Keratinocyte (primary cell): ENCODE results near the gene CARMIL1. TPM values are rescaled to one million over a fixed set of nuclear protein-coding genes. Genes with fewer than 3 reads are reported as not detected.

Experiments used
- DNase-seq: peaks from one replicate; pipeline ENCODE4 v3.0.0-alpha.2; 2011; ENCODE audit warnings: low read depth, missing footprints, low spot score
- FAIRE-seq: peaks from 2 replicates; lab custom pipeline; 2011; peaks lifted over from hg19 to GRCh38; lab: Jason Lieb, UNC
- H2AFZ ChIP-seq: 2 replicates; pipeline ENCODE4 v1.6.0; 2012; ENCODE audit warnings: low read length, control low read depth, inconsistent platforms; ENCODE audit not compliant: control insufficient read depth
- H3K27ac ChIP-seq: 2 replicates; pipeline ENCODE4 v1.5.1; 2011; ENCODE audit warnings: low read length; ENCODE audit not compliant: control insufficient read depth, insufficient read depth
- H3K27me3 ChIP-seq: 3 replicates; pipeline ENCODE4 v1.6.0; 2011; ENCODE audit warnings: low read length; ENCODE audit not compliant: control insufficient read depth, insufficient read depth; ENCODE audit errors: extremely low read depth
- H3K36me3 ChIP-seq, 2 experiments: 2 replicates in 1 of 2; 3 replicates in 1 of 2; pipeline ENCODE4 v1.5.1; 2011; ENCODE audit warnings: low read length in 2 of 2, mild to moderate bottlenecking in 1 of 2; ENCODE audit not compliant: control insufficient read depth in 2 of 2, insufficient read depth in 2 of 2; ENCODE audit errors: extremely low read depth in 1 of 2
- H3K4me1 ChIP-seq: 3 replicates; pipeline ENCODE4 v1.5.1; 2011; ENCODE audit warnings: low read length; ENCODE audit not compliant: control insufficient read depth, insufficient read depth; ENCODE audit errors: extremely low read depth
- H3K4me2 ChIP-seq: 3 replicates; pipeline ENCODE4 v1.6.0; 2011; ENCODE audit warnings: low read depth, low read length; ENCODE audit not compliant: control insufficient read depth, insufficient read depth; ENCODE audit errors: extremely low read depth
- H3K4me3 ChIP-seq, 3 experiments: fragments of 200-600 bp in 1 of 3; sonication (generic) in 1 of 3; 2 replicates in 2 of 3; 3 replicates in 1 of 3; pipeline ENCODE4 v1.5.1; 2011 to 2016; ENCODE audit warnings: low read length in 3 of 3, mild to moderate bottlenecking in 3 of 3, control low read depth in 2 of 3, inconsistent platforms in 1 of 3, low read depth in 1 of 3, mixed read lengths in 1 of 3, mixed run types in 1 of 3, moderate library complexity in 1 of 3; ENCODE audit not compliant: control insufficient read depth in 2 of 3, insufficient read depth in 2 of 3; ENCODE audit errors: extremely low read depth in 1 of 3
- H3K79me2 ChIP-seq: 2 replicates; pipeline ENCODE4 v1.6.0; 2012; ENCODE audit warnings: low read length; ENCODE audit not compliant: control insufficient read depth, insufficient read depth
- H3K9ac ChIP-seq: 3 replicates; pipeline ENCODE4 v1.6.0; 2011; ENCODE audit warnings: low read length; ENCODE audit not compliant: control insufficient read depth, insufficient read depth; ENCODE audit errors: extremely low read depth
- H3K9me1 ChIP-seq: 3 replicates; pipeline ENCODE4 v1.6.0; 2011; ENCODE audit warnings: low read length; ENCODE audit not compliant: control insufficient read depth, insufficient read depth; ENCODE audit errors: extremely low read depth
- H3K9me3 ChIP-seq: 2 replicates; pipeline ENCODE4 v1.5.1; 2012; ENCODE audit warnings: low read depth, low read length; ENCODE audit not compliant: control insufficient read depth
- H4K20me1 ChIP-seq: 3 replicates; pipeline ENCODE4 v1.6.0; 2011; ENCODE audit warnings: low read length; ENCODE audit not compliant: control insufficient read depth, insufficient read depth; ENCODE audit errors: extremely low read depth
- EZH2 ChIP-seq: IDR thresholded peaks from one replicate; pipeline ENCODE4 v1.6.1; 2012; ENCODE audit warnings: inconsistent platforms, mild to moderate bottlenecking, low read length, moderate library complexity
- dilution Hi-C: fragments of 300-500 bp; cut with MboI; formaldehyde crosslinking; loops from one replicate; pipeline ENCODE4 v1.7.0; 2020; ENCODE audit warnings: low sequenced_read_pairs; ENCODE audit not compliant: extremely low pct_ligation_motif_present
- polyA plus RNA-seq, 5 experiments: library from polyadenylated mRNA; depleted of rRNA in 3 of 5; stranded (reverse) in 3 of 5; stranded (forward) in 1 of 5; unstranded in 1 of 5; fragments of >200 nt; gene quantifications; 1 replicate in 1 of 5; 2 replicates in 3 of 5; 3 replicates in 1 of 5; pipeline versions ENCODE4 v1.2.1 to v1.2.3, GENCODE V29; 2011 to 2012; ENCODE audit warnings: missing spikeins in 2 of 5, low read depth in 1 of 5, low replicate concordance in 1 of 5
- TF ChIP-seq, protein P1 (sequence below), 3 experiments: IDR thresholded peaks in 1 of 3; conservative IDR thresholded peaks in 1 of 3; optimal IDR thresholded peaks in 1 of 3; 2 replicates in 2 of 3; 3 replicates in 1 of 3; pipeline versions ENCODE3 to v1.5.1; 2011; ENCODE audit warnings: low read length in 3 of 3, mild to moderate bottlenecking in 3 of 3, moderate library complexity in 2 of 3, control low read depth in 1 of 3, inconsistent platforms in 1 of 3; ENCODE audit not compliant: insufficient read depth in 2 of 3; ENCODE audit errors: extremely low read depth in 1 of 3

The CARMIL1 gene
- polyA plus RNA-seq, 1 donor (not counting 4 experiments of a cell fraction or from before 2014, with no cell fraction given): 18.9 TPM

- dilution Hi-C loops: no loop called here
- no peaks in the 10 kb centered on the region for H3K9me3 ChIP-seq
- no peak overlapping the region for H3K9ac ChIP-seq
- no peaks in the 10 kb centered on the region for H4K20me1 ChIP-seq
- H3K27me3 ChIP-seq: no peaks in the 10 kb centered on the region
- H3K36me3 ChIP-seq: peaks cover 3 to 4% of the 10 kb centered on the region in 2 experiments
- FAIRE-seq: no peak
- H3K9me1 ChIP-seq: no peaks in the 10 kb centered on the region
- TF ChIP-seq, protein P1, sequence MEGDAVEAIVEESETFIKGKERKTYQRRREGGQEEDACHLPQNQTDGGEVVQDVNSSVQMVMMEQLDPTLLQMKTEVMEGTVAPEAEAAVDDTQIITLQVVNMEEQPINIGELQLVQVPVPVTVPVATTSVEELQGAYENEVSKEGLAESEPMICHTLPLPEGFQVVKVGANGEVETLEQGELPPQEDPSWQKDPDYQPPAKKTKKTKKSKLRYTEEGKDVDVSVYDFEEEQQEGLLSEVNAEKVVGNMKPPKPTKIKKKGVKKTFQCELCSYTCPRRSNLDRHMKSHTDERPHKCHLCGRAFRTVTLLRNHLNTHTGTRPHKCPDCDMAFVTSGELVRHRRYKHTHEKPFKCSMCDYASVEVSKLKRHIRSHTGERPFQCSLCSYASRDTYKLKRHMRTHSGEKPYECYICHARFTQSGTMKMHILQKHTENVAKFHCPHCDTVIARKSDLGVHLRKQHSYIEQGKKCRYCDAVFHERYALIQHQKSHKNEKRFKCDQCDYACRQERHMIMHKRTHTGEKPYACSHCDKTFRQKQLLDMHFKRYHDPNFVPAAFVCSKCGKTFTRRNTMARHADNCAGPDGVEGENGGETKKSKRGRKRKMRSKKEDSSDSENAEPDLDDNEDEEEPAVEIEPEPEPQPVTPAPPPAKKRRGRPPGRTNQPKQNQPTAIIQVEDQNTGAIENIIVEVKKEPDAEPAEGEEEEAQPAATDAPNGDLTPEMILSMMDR (optimal IDR thresholded peaks at IDR 0.05 in 1 of 3, IDR thresholded peaks at IDR 0.05 in 1 of 3, conservative IDR thresholded peaks at IDR 0.05 in 1 of 3; ENCODE audit: extremely low read depth in 1 of 3, insufficient read depth in 2 of 3, low read length in 3 of 3): no peak
- no peak for TF ChIP-seq EZH2
- H3K27ac ChIP-seq: no peak overlapping the region
- DNase-seq: no peak
- no peak overlapping the region for H3K4me3 ChIP-seq
- H3K79me2 ChIP-seq: no peaks in the 10 kb centered on the region
- H3K4me2 ChIP-seq: no peak overlapping the region
- H3K4me1 ChIP-seq: peaks cover 3% of the 10 kb centered on the region
- no peak overlapping the region for H2AFZ ChIP-seq
Observed at GRCh38 chr6:25620391-25620790, 341.2 kb downstream of the CARMIL1 start.

DNA sequence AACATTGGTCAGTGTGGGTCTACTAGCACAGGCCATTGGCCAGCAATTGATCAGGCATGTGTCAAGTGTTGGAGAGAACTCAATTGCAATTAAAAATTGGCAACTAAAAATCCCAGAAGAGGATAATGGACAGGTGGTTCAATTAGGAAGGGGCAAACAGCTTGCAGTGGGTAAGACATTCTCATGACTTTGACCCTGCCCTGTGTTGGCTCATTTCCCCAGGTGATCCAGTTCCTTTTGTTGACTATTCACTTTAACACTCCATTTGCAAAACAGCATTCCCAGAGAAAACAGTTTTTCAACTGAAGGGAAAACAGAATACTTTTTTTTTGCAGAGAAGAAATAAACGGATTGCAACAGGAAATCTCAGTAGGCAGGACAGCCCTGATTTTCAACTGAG is 343.9 kb downstream of the CARMIL1 start:
- H3K27ac ChIP-seq: no peak overlapping the region
- DNase-seq (no peak), FAIRE-seq (no peak)
- no peak for TF ChIP-seq EZH2
- TF ChIP-seq, protein P1 (optimal IDR thresholded peaks at IDR 0.05 in 1 of 3, IDR thresholded peaks at IDR 0.05 in 1 of 3, conservative IDR thresholded peaks at IDR 0.05 in 1 of 3; ENCODE audit: extremely low read depth in 1 of 3, insufficient read depth in 2 of 3, low read length in 3 of 3): no peak
- no peaks in the 10 kb centered on the region for H3K79me2 ChIP-seq
- no peak overlapping the region for H3K9ac ChIP-seq
- no peak overlapping the region for H2AFZ ChIP-seq
- no peak overlapping the region for H3K4me3 ChIP-seq
- H3K4me2 ChIP-seq: no peak overlapping the region
- H3K9me3 ChIP-seq: no peaks in the 10 kb centered on the region
- peaks cover 3 to 4% of the 10 kb centered on the region in 2 experiments for H3K36me3 ChIP-seq
- H4K20me1 ChIP-seq: no peaks in the 10 kb centered on the region
- dilution Hi-C loops: no loop called here
- H3K27me3 ChIP-seq: no peaks in the 10 kb centered on the region
- peaks cover 3% of the 10 kb centered on the region for H3K4me1 ChIP-seq
- H3K9me1 ChIP-seq: no peaks in the 10 kb centered on the region
